K562 (cell line): ENCODE measurements around the gene NUP107. TPM values are rescaled to one million over a fixed set of nuclear protein-coding genes. Genes with fewer than 3 reads are reported as not detected.

Experiments
- AFF4 ChIP-seq: sonication (generic); formaldehyde crosslinking; IDR thresholded peaks from 2 replicates; pipeline ENCODE4 v1.8.0; 2023; ENCODE audit warnings: mild to moderate bottlenecking, missing genetic modification reagents
- CREBBP ChIP-seq: IDR thresholded peaks from one replicate; pipeline ENCODE4 v1.6.1; 2012; ENCODE audit warnings: low read depth, mild to moderate bottlenecking, control low read depth, inconsistent platforms, low read length
- HNRNPK ChIP-seq: fragments of 200-400 bp; formaldehyde crosslinking; IDR thresholded peaks from one replicate; pipeline ENCODE4 v1.6.1; 2018; ENCODE audit warnings: mild to moderate bottlenecking, low read depth, low read length; ENCODE audit not compliant: poor library complexity, severe bottlenecking
- KAT7 ChIP-seq: sonication (generic); formaldehyde crosslinking; IDR thresholded peaks from 2 replicates; pipeline ENCODE4 v1.8.0; 2022; ENCODE audit warnings: missing genetic modification reagents, mild to moderate bottlenecking, borderline replicate concordance
- RBM22 ChIP-seq: fragments of 200-400 bp; formaldehyde crosslinking; IDR thresholded peaks from 2 replicates; pipeline ENCODE4 v1.6.1; 2018; ENCODE audit warnings: low read length, low read depth; ENCODE audit not compliant: poor library complexity, severe bottlenecking
- SRSF7 ChIP-seq: fragments of 200-400 bp; formaldehyde crosslinking; optimal IDR thresholded peaks from 2 replicates; pipeline ENCODE3; 2017; ENCODE audit warnings: mild to moderate bottlenecking, low read depth, low read length
- TCF3 ChIP-seq: sonication (generic); formaldehyde crosslinking; IDR thresholded peaks from 2 replicates; pipeline ENCODE4 v1.4.0; 2020; ENCODE audit warnings: mild to moderate bottlenecking, missing genetic modification reagents
- USF1 ChIP-seq: sonication (generic); formaldehyde crosslinking; IDR thresholded peaks from 2 replicates; pipeline ENCODE4 v1.9.0; 2022; ENCODE audit warnings: mild to moderate bottlenecking, missing genetic modification reagents
- ZNF232 ChIP-seq: sonication (generic); formaldehyde crosslinking; IDR thresholded peaks from 2 replicates; pipeline ENCODE4 v1.8.0; 2022; ENCODE audit warnings: mild to moderate bottlenecking, missing genetic modification reagents
- ZNF507 ChIP-seq: conservative IDR thresholded peaks from 2 replicates; pipeline ENCODE4 v1.6.1; 2017; ENCODE audit warnings: missing genetic modification characterization, missing compliant biosample characterization
- polyA plus RNA-seq, 8 experiments: library from polyadenylated mRNA; depleted of rRNA in 4 of 8; stranded (reverse) in 5 of 8; unstranded in 3 of 8; fragments of >200 nt; fragmentation: Nextera tagmentation in 2 of 8; fragmentation: Illumina TruSeq in 1 of 8; extraction: Ambion mirVana in 2 of 8; extraction: Trizol in 1 of 8; gene quantifications; 2 replicates each; pipeline versions ENCODE4 v1.2.1 to v1.2.3, GENCODE V29; 2011 to 2014; ENCODE audit warnings: inconsistent platforms in 1 of 8, missing spikeins in 1 of 8
- total RNA-seq, 7 experiments: library from RNA; depleted of rRNA in 6 of 7; stranded (reverse); fragments of >200 nt in 6 of 7; fragmentation: Illumina TruSeq in 2 of 7; extraction: Trizol in 2 of 7; gene quantifications; 2 replicates each; pipeline versions ENCODE4 v1.2.1 to v1.2.3, GENCODE V29; 2011 to 2021; ENCODE audit warnings: low replicate concordance in 1 of 7

NUP107 gene
- total and polyA plus RNA-seq, 9 of the 15 experiments (the other 6 are each of a cell fraction or from before 2014, with no cell fraction given): 129 to 277 (median 199) TPM

GRCh38 chr12:68771223-68771925 lies 84.6 kb downstream of the NUP107 start (continued):
- TF ChIP-seq AFF4 (CRISPR knock-in tag) (no peak), ZNF507 (tag) (no peak), RBM22 (no peak), TCF3 (CRISPR knock-in tag) (peak; percentile 84), CREBBP (no peak), USF1 (CRISPR knock-in tag) (no peak), KAT7 (CRISPR knock-in tag) (no peak), HNRNPK (no peak), SRSF7 (no peak), ZNF232 (CRISPR knock-in tag) (no peak)
